ENCODE data around the gene PBRM1. TPM values are rescaled to one million over a fixed set of nuclear protein-coding genes. Genes with fewer than 3 reads are reported as not detected.
A peak's percentile ranks its signal among the peaks of the same experiment; 100 is the strongest.

The PBRM1 gene
- 97.3 and 112 TPM in 2 replicates for total RNA-seq
- 36.2 and 37.2 TPM in 2 replicates for polyA plus RNA-seq
- polyA plus RNA-seq (2012) = 26.0 and 29.6 TPM in 2 replicates
- 46.4 and 46.9 TPM in 2 replicates for polyA minus RNA-seq (ENCODE audit: low replicate concordance)

DNA sequence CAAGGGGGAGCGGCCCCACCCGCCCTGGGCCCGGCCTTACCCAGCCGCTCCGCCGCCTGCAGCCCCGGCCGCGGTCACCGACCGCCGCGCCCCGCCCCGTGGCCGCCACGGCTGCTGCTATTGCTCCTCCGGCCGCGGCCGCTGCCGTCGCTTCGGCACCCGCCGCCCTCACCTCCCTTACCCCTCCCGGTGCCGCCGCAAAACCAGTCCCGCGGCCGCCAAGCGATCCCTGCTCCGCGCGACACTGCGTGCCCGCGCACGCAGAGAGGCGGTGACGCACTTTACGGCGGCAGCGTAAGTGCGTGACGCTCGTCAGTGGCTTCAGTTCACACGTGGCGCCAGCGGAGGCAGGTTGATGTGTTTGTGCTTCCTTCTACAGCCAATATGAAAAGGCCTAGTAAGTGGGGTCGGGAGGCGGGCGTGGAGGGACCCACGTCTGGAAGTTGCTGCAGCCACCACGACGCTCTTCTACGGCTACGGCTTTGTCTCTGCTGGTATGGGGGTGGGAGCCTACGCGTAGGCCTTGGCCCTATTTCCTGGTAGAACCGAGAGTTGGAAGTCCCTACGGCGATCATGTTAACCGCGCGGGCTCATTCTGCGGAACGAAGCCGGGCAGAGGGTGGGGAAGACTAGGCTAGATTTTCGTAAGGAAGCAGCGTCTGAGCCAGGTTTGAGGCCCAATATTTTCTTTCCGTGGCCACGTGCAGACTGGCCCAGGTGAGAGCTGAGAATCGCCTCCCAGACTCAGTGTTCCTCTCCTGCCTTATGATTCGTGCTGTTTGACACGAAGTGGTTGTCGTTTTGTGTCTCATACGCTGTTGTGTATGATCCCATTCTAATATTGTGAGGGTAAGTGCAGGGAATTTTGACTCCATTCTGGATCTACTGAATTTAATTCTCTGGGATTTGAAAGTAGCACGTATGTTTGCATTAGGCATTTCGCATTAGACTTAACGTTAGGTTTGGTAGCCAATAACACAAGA is at the start of gene PBRM1, which contains the start of gene GNL3:
PBRM1 (minus strand) TSS at position 205 of the 983 bp plus-strand sequence.
GNL3 (plus strand) TSS at position 324 of the 983 bp plus-strand sequence; CDS start at position 385, 61 bp downstream.
- no peaks in the 10 kb centered on the region for H3K9me3 ChIP-seq (ENCODE audit: control insufficient read depth, insufficient read depth, low read depth, low read length)
- peaks cover 62% of the 10 kb centered on the region for H3K79me2 ChIP-seq (ENCODE audit: control insufficient read depth, insufficient read depth, low read length)
- H3K27ac ChIP-seq (ENCODE audit: insufficient read depth, low read length) = peak within 1 kb of the TSS; percentile 93
- H3K9ac ChIP-seq (ENCODE audit: insufficient read depth, low read length) = peak within 1 kb of the TSS; percentile 96
- H4K20me1 ChIP-seq (ENCODE audit: control insufficient read depth, extremely low read depth, insufficient read depth, low read length) = no peaks in the 10 kb centered on the region
- H3K4me2 ChIP-seq (ENCODE audit: extremely low read depth, insufficient read depth, low read length) = peak within 1 kb of the TSS; percentile 99
- peaks cover 5% of the 10 kb centered on the region for H3K36me3 ChIP-seq (ENCODE audit: control insufficient read depth, insufficient read depth, low read length)
- peak; percentile 96 to 97 for DNase-seq (ENCODE audit: low read depth in 2 of 2)
- no peaks in the 10 kb centered on the region for H3K27me3 ChIP-seq (ENCODE audit: control insufficient read depth, insufficient read depth, low read length)
- peaks cover 17% of the 10 kb centered on the region for H3K4me1 ChIP-seq (ENCODE audit: control insufficient read depth, extremely low read depth, insufficient read depth, low read length)
- peak within 1 kb of the TSS; percentile 90 to 99 (median 94) for H3K4me3 ChIP-seq (replicated peaks in 1 of 4; ENCODE audit: control extremely low read depth in 1 of 4, insufficient read depth in 1 of 4, low read depth in 3 of 4, low read length in 4 of 4)
- H2AFZ ChIP-seq (ENCODE audit: low read length) = peak within 1 kb of the TSS; percentile 58
- no peak for TF ChIP-seq EZH2 (IDR thresholded peaks at IDR 0.05; ENCODE audit: low read length, missing control alignments)
- TF ChIP-seq, protein P1, sequence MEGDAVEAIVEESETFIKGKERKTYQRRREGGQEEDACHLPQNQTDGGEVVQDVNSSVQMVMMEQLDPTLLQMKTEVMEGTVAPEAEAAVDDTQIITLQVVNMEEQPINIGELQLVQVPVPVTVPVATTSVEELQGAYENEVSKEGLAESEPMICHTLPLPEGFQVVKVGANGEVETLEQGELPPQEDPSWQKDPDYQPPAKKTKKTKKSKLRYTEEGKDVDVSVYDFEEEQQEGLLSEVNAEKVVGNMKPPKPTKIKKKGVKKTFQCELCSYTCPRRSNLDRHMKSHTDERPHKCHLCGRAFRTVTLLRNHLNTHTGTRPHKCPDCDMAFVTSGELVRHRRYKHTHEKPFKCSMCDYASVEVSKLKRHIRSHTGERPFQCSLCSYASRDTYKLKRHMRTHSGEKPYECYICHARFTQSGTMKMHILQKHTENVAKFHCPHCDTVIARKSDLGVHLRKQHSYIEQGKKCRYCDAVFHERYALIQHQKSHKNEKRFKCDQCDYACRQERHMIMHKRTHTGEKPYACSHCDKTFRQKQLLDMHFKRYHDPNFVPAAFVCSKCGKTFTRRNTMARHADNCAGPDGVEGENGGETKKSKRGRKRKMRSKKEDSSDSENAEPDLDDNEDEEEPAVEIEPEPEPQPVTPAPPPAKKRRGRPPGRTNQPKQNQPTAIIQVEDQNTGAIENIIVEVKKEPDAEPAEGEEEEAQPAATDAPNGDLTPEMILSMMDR (conservative IDR thresholded peaks at IDR 0.05 in 1 of 2, IDR thresholded peaks at IDR 0.05 in 1 of 2; ENCODE audit: low read depth in 1 of 2, low read length in 2 of 2) = no peak

DNA sequence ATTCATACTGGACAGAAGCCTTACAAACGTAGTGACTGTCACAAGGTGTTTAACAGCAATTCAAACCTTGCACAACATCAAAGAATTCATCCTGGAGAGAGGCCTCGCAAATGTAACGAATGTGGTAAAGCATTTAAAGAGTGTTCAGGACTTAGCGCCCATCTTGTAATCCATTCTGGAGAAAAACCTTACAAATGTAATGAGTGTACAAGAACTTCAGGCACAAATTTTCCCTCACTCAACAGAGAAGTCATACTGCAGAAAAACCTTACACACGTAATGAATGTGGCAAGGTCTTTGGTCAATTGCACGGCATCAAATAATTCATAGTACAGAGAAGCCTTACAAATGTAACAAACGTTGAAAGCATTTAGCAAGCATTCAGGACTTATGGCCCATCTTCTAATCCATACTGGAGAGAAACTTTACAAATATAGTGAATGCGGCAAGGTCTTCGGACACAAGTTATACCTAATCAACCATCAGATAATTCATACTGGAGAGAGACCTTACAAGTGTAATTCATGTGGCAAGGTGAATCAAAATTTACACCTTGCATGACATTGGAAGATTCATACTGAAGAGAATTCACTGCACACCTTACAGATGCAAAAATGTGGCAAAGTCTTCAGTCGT is 47.7 kb upstream of the PBRM1 start:
- no peak overlapping the region for H2AFZ ChIP-seq (ENCODE audit: low read length)
- TF ChIP-seq, protein P1 (conservative IDR thresholded peaks at IDR 0.05 in 1 of 2, IDR thresholded peaks at IDR 0.05 in 1 of 2; ENCODE audit: low read depth in 1 of 2, low read length in 2 of 2) = no peak
- no peak overlapping the region for H3K27ac ChIP-seq (ENCODE audit: insufficient read depth, low read length)
- no peak for DNase-seq (ENCODE audit: low read depth in 2 of 2)
- H3K79me2 ChIP-seq (ENCODE audit: control insufficient read depth, insufficient read depth, low read length) = no peaks in the 10 kb centered on the region
- no peaks in the 10 kb centered on the region for H3K9me3 ChIP-seq (ENCODE audit: control insufficient read depth, insufficient read depth, low read depth, low read length)
- H3K4me3 ChIP-seq (replicated peaks in 1 of 4; ENCODE audit: control extremely low read depth in 1 of 4, insufficient read depth in 1 of 4, low read depth in 3 of 4, low read length in 4 of 4) = no peak overlapping the region
- peaks cover 2% of the 10 kb centered on the region for H3K36me3 ChIP-seq (ENCODE audit: control insufficient read depth, insufficient read depth, low read length)
- no peaks in the 10 kb centered on the region for H3K4me1 ChIP-seq (ENCODE audit: control insufficient read depth, extremely low read depth, insufficient read depth, low read length)
- no peak overlapping the region for H3K9ac ChIP-seq (ENCODE audit: insufficient read depth, low read length)
- H4K20me1 ChIP-seq (ENCODE audit: control insufficient read depth, extremely low read depth, insufficient read depth, low read length) = no peaks in the 10 kb centered on the region
- no peak overlapping the region for H3K4me2 ChIP-seq (ENCODE audit: extremely low read depth, insufficient read depth, low read length)
- no peaks in the 10 kb centered on the region for H3K27me3 ChIP-seq (ENCODE audit: control insufficient read depth, insufficient read depth, low read length)

DNA sequence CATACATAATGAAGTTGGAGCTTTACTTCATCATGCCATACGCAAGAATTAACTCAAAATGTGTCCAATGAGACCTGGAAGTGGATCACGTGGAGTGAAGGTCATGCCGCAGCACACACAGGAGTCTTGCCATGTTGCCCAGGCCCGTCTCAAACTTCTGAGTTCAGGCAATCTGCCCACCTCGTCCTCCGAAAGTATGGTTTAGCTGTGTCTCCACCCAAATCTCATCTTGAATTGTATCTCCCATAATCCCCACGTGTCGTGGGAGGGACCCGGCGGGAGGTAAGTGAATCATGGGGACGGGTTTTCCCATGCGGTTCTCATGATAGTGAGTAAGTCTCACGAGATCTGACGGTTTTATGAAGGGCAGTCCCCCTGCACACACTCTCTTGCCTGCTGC is 45.9 kb upstream of the PBRM1 start:
- Histone ChIP-seq H4K20me1 (ENCODE audit: control insufficient read depth, extremely low read depth, insufficient read depth, low read length) (no peaks in the 10 kb centered on the region), H3K79me2 (ENCODE audit: control insufficient read depth, insufficient read depth, low read length) (no peaks in the 10 kb centered on the region), H3K27ac (ENCODE audit: insufficient read depth, low read length) (no peak overlapping the region), H3K27me3 (ENCODE audit: control insufficient read depth, insufficient read depth, low read length) (no peaks in the 10 kb centered on the region), H3K36me3 (ENCODE audit: control insufficient read depth, insufficient read depth, low read length) (peaks cover 2% of the 10 kb centered on the region), H3K4me1 (ENCODE audit: control insufficient read depth, extremely low read depth, insufficient read depth, low read length) (no peaks in the 10 kb centered on the region), H2AFZ (ENCODE audit: low read length) (no peak overlapping the region), H3K4me2 (ENCODE audit: extremely low read depth, insufficient read depth, low read length) (no peak overlapping the region), H3K4me3 (replicated peaks in 1 of 4; ENCODE audit: control extremely low read depth in 1 of 4, insufficient read depth in 1 of 4, low read depth in 3 of 4, low read length in 4 of 4) (no peak overlapping the region), H3K9ac (ENCODE audit: insufficient read depth, low read length) (no peak overlapping the region), H3K9me3 (ENCODE audit: control insufficient read depth, insufficient read depth, low read depth, low read length) (no peaks in the 10 kb centered on the region)
- no peak for DNase-seq (ENCODE audit: low read depth in 2 of 2)
- TF ChIP-seq, protein P1 (conservative IDR thresholded peaks at IDR 0.05 in 1 of 2, IDR thresholded peaks at IDR 0.05 in 1 of 2; ENCODE audit: low read depth in 1 of 2, low read length in 2 of 2) = no peak
- no peak for TF ChIP-seq EZH2 (IDR thresholded peaks at IDR 0.05; ENCODE audit: low read length, missing control alignments)

All from fibroblast of lung (primary cell).